ENCODE measurements around the gene PDE8A.

PDE8A gene

DNA sequence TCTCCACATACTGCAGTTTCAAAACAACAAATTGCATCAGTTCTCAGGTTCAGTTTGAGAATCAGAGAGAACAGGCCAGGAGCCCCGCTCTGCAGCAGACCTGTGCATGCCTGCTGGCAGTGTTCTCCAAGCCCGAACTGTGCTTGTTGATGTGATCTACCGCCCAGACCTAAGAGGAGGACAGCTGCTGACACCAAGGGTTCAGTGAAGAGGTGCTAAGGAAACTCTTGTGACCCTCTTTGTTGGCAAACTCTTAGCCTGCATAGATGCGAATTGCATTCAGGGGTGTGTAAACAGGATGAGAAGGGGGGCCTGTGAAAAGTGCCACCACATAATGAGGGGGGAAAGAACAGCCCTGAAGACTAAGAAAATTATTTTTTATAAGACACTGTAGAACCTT lies 89.8 kb downstream of the PDE8A start (continued):
- TF ChIP-seq ZNF518A (tag by site-specific recombination; conservative IDR thresholded peaks at IDR 0.05; ENCODE audit: low read depth) (no peak), ZNF510 (tag by site-specific recombination; IDR thresholded peaks at IDR 0.05; ENCODE audit: insufficient replicate concordance) (no peak), ZNF366 (tag by site-specific recombination; conservative IDR thresholded peaks at IDR 0.05) (no peak), ZEB2 (tag by site-specific recombination; IDR thresholded peaks at IDR 0.05) (no peak)

- no peaks in the 10 kb centered on the region for H3K4me1 ChIP-seq (ENCODE audit: control insufficient read depth, insufficient read depth, low read length)
- TF ChIP-seq HOXD13 (CRISPR knock-in tag; IDR thresholded peaks at IDR 0.05; ENCODE audit: borderline replicate concordance), result no peak
- no peak for TF ChIP-seq ZNF248 (tag by site-specific recombination; IDR thresholded peaks at IDR 0.05)
- no peak for TF ChIP-seq ZSCAN16 (tag by site-specific recombination; IDR thresholded peaks at IDR 0.05)
- no peak for TF ChIP-seq ZNF510 (tag by site-specific recombination; IDR thresholded peaks at IDR 0.05; ENCODE audit: insufficient replicate concordance)
- no peak for TF ChIP-seq SCRT1 (tag by site-specific recombination; IDR thresholded peaks at IDR 0.05; ENCODE audit: borderline replicate concordance)
- no peak for TF ChIP-seq ZNF560 (tag by site-specific recombination; IDR thresholded peaks at IDR 0.05; ENCODE audit: borderline replicate concordance)
- no peak for TF ChIP-seq ZNF768 (tag by site-specific recombination; IDR thresholded peaks at IDR 0.05)
- TF ChIP-seq ZSCAN30 (tag by site-specific recombination; IDR thresholded peaks at IDR 0.05), result no peak
- no peak for TF ChIP-seq ZFP3 (tag by site-specific recombination; IDR thresholded peaks at IDR 0.05; ENCODE audit: low read depth)
- no peak overlapping the region for H3K4me3 ChIP-seq (ENCODE audit: low read depth, low read length)
- CTCF ChIA-PET, result interaction anchor here (1.1 kb wide), 1 partner anchor 96 kb away, joined by 5 read pairs; no protein-coding TSS in a partner anchor
- H3K27ac ChIP-seq (ENCODE audit: extremely low read depth, low read depth, low read length), result no peak overlapping the region
- no peaks in the 10 kb centered on the region for H3K9me3 ChIP-seq (ENCODE audit: control insufficient read depth, insufficient read depth, low read depth, low read length)
- no peaks in the 10 kb centered on the region; a peak in 2 of 3 replicates for H3K36me3 ChIP-seq (ENCODE audit: control insufficient read depth in 2 of 2, insufficient read depth in 1 of 2, low read length in 2 of 2)
- POLR2A ChIA-PET, result no interaction called here
Observed at GRCh38 chr15:85072917-85073316, 91.3 kb downstream of the PDE8A start.

GRCh38 chr15:85073556-85074194 lies 92.0 kb downstream of the PDE8A start:
- Histone ChIP-seq H3K36me3 (ENCODE audit: control insufficient read depth in 2 of 2, insufficient read depth in 1 of 2, low read length in 2 of 2) (no peaks in the 10 kb centered on the region; a peak in 1 of 3 replicates), H3K9me3 (ENCODE audit: control insufficient read depth, insufficient read depth, low read depth, low read length) (no peaks in the 10 kb centered on the region), H3K27ac (ENCODE audit: extremely low read depth, low read depth, low read length) (no peak overlapping the region), H3K4me3 (ENCODE audit: low read depth, low read length) (no peak overlapping the region), H3K4me1 (ENCODE audit: control insufficient read depth, insufficient read depth, low read length) (no peaks in the 10 kb centered on the region)
- CTCF ChIA-PET, result interaction anchor here (0.6 to 1.1 kb wide), 2 partner anchors 95 to 187 kb away, joined by 4 to 5 read pairs; no protein-coding TSS in a partner anchor
- TF ChIP-seq ZNF221 (tag by site-specific recombination; IDR thresholded peaks at IDR 0.05; ENCODE audit: borderline replicate concordance), result no peak
- TF ChIP-seq, protein P1, sequence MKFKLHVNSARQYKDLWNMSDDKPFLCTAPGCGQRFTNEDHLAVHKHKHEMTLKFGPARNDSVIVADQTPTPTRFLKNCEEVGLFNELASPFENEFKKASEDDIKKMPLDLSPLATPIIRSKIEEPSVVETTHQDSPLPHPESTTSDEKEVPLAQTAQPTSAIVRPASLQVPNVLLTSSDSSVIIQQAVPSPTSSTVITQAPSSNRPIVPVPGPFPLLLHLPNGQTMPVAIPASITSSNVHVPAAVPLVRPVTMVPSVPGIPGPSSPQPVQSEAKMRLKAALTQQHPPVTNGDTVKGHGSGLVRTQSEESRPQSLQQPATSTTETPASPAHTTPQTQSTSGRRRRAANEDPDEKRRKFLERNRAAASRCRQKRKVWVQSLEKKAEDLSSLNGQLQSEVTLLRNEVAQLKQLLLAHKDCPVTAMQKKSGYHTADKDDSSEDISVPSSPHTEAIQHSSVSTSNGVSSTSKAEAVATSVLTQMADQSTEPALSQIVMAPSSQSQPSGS (tag by site-specific recombination; IDR thresholded peaks at IDR 0.05; ENCODE audit: low read depth), result 0 out of 2 replicates have a peak, but pooled peaks have one; percentile 4
- POLR2A ChIA-PET, result no interaction called here
